Activated T-helper 17 cell treated with anti-CD3 and anti-CD28 coated beads, Interleukin-2, amount 50 U/mL, for 72 hours (primary cell): ENCODE results near the gene L3MBTL4. TPM values are rescaled to one million over a fixed set of nuclear protein-coding genes. Genes with fewer than 3 reads are reported as not detected.
"Not testable (repeated sequence)": the region's sequence is repeated elsewhere in the genome, so short reads cannot be mapped to it uniquely, and the experiment has no call there.

ENCODE experiments used
- ATAC-seq: fragments of 150-1000 bp; cut with Tn5 transposase; replicated peaks from 2 replicates; pipeline ENCODE4 v1.10.0; 2021; ENCODE audit warnings: mild to moderate bottlenecking, moderate library complexity
- H3K27ac Mint-ChIP-seq: one replicate; pipeline ENCODE4 v1.8.0; 2022; ENCODE audit warnings: mixed read lengths
- H3K27me3 Mint-ChIP-seq: one replicate; pipeline ENCODE4 v1.8.0; 2022; ENCODE audit warnings: mixed read lengths
- H3K36me3 Mint-ChIP-seq: one replicate; pipeline ENCODE4 v1.8.0; 2022; ENCODE audit warnings: low read depth, mild to moderate bottlenecking, mixed read lengths
- H3K4me1 Mint-ChIP-seq: one replicate; pipeline ENCODE4 v1.8.0; 2022; ENCODE audit warnings: mixed read lengths
- H3K4me3 Mint-ChIP-seq: one replicate; pipeline ENCODE4 v1.8.0; 2022; ENCODE audit warnings: mild to moderate bottlenecking, mixed read lengths
- H3K9me3 Mint-ChIP-seq: one replicate; pipeline ENCODE4 v1.8.0; 2022; ENCODE audit warnings: mixed read lengths
- total RNA-seq, 2 donors: library from RNA; stranded (reverse); gene quantifications; one replicate each; pipeline ENCODE4 v1.2.3, GENCODE V29; 2022

Gene L3MBTL4
- total RNA-seq, 2 donors from 2014 or later = 0.19 TPM; not detected in 1

- Mint-ChIP-seq H3K9me3 (peaks cover 9% of the 10 kb centered on the region), H3K27me3 (no peaks in the 10 kb centered on the region), H3K36me3 (no peaks in the 10 kb centered on the region), H3K4me3 (no peak overlapping the region), H3K27ac (no peak overlapping the region), H3K4me1 (no peaks in the 10 kb centered on the region)
- ATAC-seq = no peak
Observed at GRCh38 chr18:6280211-6280743, 134.4 kb downstream of the L3MBTL4 start.

- Mint-ChIP-seq H3K4me1 (no peaks in the 10 kb centered on the region), H3K27me3 (no peaks in the 10 kb centered on the region), H3K4me3 (no peak overlapping the region), H3K36me3 (no peaks in the 10 kb centered on the region), H3K9me3 (peaks cover 13% of the 10 kb centered on the region), H3K27ac (no peak overlapping the region)
- ATAC-seq = no peak
Observed at GRCh38 chr18:6279308-6279707, 135.4 kb downstream of the L3MBTL4 start.

GRCh38 chr18:6273423-6273822 is 141.3 kb downstream of the L3MBTL4 start:
- Mint-ChIP-seq H3K4me3 (no peak overlapping the region), H3K27ac (no peak overlapping the region), H3K9me3 (peaks cover 23% of the 10 kb centered on the region), H3K27me3 (no peaks in the 10 kb centered on the region), H3K4me1 (no peaks in the 10 kb centered on the region), H3K36me3 (no peaks in the 10 kb centered on the region)
- ATAC-seq = no peak

GRCh38 chr18:6272144-6272543 is 142.6 kb downstream of the L3MBTL4 start:
- H3K36me3 Mint-ChIP-seq, H3K27ac Mint-ChIP-seq, ATAC-seq, H3K27me3 Mint-ChIP-seq, H3K4me3 Mint-ChIP-seq, H3K4me1 Mint-ChIP-seq: not testable (repeated sequence)
- peaks cover 23% of the 10 kb centered on the region for H3K9me3 Mint-ChIP-seq

GRCh38 chr18:6271585-6271984 is 143.1 kb downstream of the L3MBTL4 start:
- Mint-ChIP-seq H3K9me3 (peaks cover 23% of the 10 kb centered on the region), H3K4me1 (no peaks in the 10 kb centered on the region), H3K36me3 (no peaks in the 10 kb centered on the region), H3K27me3 (no peaks in the 10 kb centered on the region), H3K27ac (no peak overlapping the region), H3K4me3 (no peak overlapping the region)
- ATAC-seq = no peak

- Mint-ChIP-seq H3K27me3 (no peaks in the 10 kb centered on the region), H3K27ac (no peak overlapping the region), H3K4me1 (no peaks in the 10 kb centered on the region), H3K4me3 (no peak overlapping the region), H3K36me3 (no peaks in the 10 kb centered on the region), H3K9me3 (peaks cover 23% of the 10 kb centered on the region)
- no peak for ATAC-seq
Observed at GRCh38 chr18:6270771-6271216, 143.9 kb downstream of the L3MBTL4 start.

- Mint-ChIP-seq H3K36me3 (no peaks in the 10 kb centered on the region), H3K27ac (no peak overlapping the region), H3K4me1 (no peaks in the 10 kb centered on the region), H3K9me3 (peaks cover 18% of the 10 kb centered on the region), H3K27me3 (no peaks in the 10 kb centered on the region), H3K4me3 (no peak overlapping the region)
- no peak for ATAC-seq
Observed at GRCh38 chr18:6269660-6270332, 144.9 kb downstream of the L3MBTL4 start.

- ATAC-seq = no peak
- Mint-ChIP-seq H3K4me1 (no peaks in the 10 kb centered on the region), H3K27me3 (no peaks in the 10 kb centered on the region), H3K36me3 (no peaks in the 10 kb centered on the region), H3K27ac (no peak overlapping the region), H3K4me3 (no peak overlapping the region), H3K9me3 (peaks cover 17% of the 10 kb centered on the region)
Observed at GRCh38 chr18:6266212-6266611, 148.5 kb downstream of the L3MBTL4 start.

GRCh38 chr18:6261938-6262337 is 152.8 kb downstream of the L3MBTL4 start:
- no peaks in the 10 kb centered on the region for H3K27me3 Mint-ChIP-seq
- H3K36me3 Mint-ChIP-seq = no peaks in the 10 kb centered on the region
- no peak for ATAC-seq
- no peak overlapping the region for H3K27ac Mint-ChIP-seq
- no peak overlapping the region for H3K4me3 Mint-ChIP-seq
- peaks cover 34% of the 10 kb centered on the region for H3K9me3 Mint-ChIP-seq
- H3K4me1 Mint-ChIP-seq = no peaks in the 10 kb centered on the region

- H3K36me3 Mint-ChIP-seq, H3K4me1 Mint-ChIP-seq, H3K27ac Mint-ChIP-seq, H3K27me3 Mint-ChIP-seq, H3K4me3 Mint-ChIP-seq, ATAC-seq: not testable (repeated sequence)
- peaks cover 45% of the 10 kb centered on the region for H3K9me3 Mint-ChIP-seq
Observed at GRCh38 chr18:6259324-6259723, 155.4 kb downstream of the L3MBTL4 start.

GRCh38 chr18:6257950-6258349 is 156.8 kb downstream of the L3MBTL4 start:
- H3K4me1 Mint-ChIP-seq = no peaks in the 10 kb centered on the region
- H3K27me3 Mint-ChIP-seq = peaks cover 3% of the 10 kb centered on the region
- H3K36me3 Mint-ChIP-seq = no peaks in the 10 kb centered on the region
- peaks cover 51% of the 10 kb centered on the region for H3K9me3 Mint-ChIP-seq
- no peak overlapping the region for H3K27ac Mint-ChIP-seq
- no peak overlapping the region for H3K4me3 Mint-ChIP-seq
- ATAC-seq = no peak

- Mint-ChIP-seq H3K4me1 (no peaks in the 10 kb centered on the region), H3K27ac (no peak overlapping the region), H3K36me3 (no peaks in the 10 kb centered on the region), H3K9me3 (peaks cover 47% of the 10 kb centered on the region), H3K4me3 (no peak overlapping the region), H3K27me3 (peaks cover 3% of the 10 kb centered on the region)
- no peak for ATAC-seq
Observed at GRCh38 chr18:6256521-6256920, 158.2 kb downstream of the L3MBTL4 start.

GRCh38 chr18:6255886-6256285 is 158.8 kb downstream of the L3MBTL4 start:
- no peaks in the 10 kb centered on the region for H3K4me1 Mint-ChIP-seq
- no peak overlapping the region for H3K4me3 Mint-ChIP-seq
- no peak overlapping the region for H3K27ac Mint-ChIP-seq
- H3K36me3 Mint-ChIP-seq = no peaks in the 10 kb centered on the region
- peaks cover 3% of the 10 kb centered on the region for H3K27me3 Mint-ChIP-seq
- H3K9me3 Mint-ChIP-seq = peaks cover 41% of the 10 kb centered on the region
- ATAC-seq = no peak

GRCh38 chr18:6255116-6255705 is 159.5 kb downstream of the L3MBTL4 start:
- Mint-ChIP-seq H3K9me3 (peaks cover 38% of the 10 kb centered on the region), H3K4me1 (no peaks in the 10 kb centered on the region), H3K4me3 (no peak overlapping the region), H3K27ac (no peak overlapping the region), H3K36me3 (no peaks in the 10 kb centered on the region), H3K27me3 (peaks cover 3% of the 10 kb centered on the region)
- ATAC-seq = no peak

- peaks cover 32% of the 10 kb centered on the region for H3K9me3 Mint-ChIP-seq
- H3K27me3 Mint-ChIP-seq = peaks cover 3% of the 10 kb centered on the region
- no peak overlapping the region for H3K4me3 Mint-ChIP-seq
- no peak overlapping the region for H3K27ac Mint-ChIP-seq
- no peaks in the 10 kb centered on the region for H3K36me3 Mint-ChIP-seq
- H3K4me1 Mint-ChIP-seq = no peaks in the 10 kb centered on the region
- no peak for ATAC-seq
Observed at GRCh38 chr18:6254456-6254855, 160.3 kb downstream of the L3MBTL4 start.
